ENCODE results near the gene CBX3. TPM values are rescaled to one million over a fixed set of nuclear protein-coding genes. Genes with fewer than 3 reads are reported as not detected.
"Not testable (repeated sequence)": the region's sequence is repeated elsewhere in the genome, so short reads cannot be mapped to it uniquely, and the experiment has no call there.

The CBX3 gene
- polyA plus RNA-seq, 1 experiment, result 174 TPM

DNA sequence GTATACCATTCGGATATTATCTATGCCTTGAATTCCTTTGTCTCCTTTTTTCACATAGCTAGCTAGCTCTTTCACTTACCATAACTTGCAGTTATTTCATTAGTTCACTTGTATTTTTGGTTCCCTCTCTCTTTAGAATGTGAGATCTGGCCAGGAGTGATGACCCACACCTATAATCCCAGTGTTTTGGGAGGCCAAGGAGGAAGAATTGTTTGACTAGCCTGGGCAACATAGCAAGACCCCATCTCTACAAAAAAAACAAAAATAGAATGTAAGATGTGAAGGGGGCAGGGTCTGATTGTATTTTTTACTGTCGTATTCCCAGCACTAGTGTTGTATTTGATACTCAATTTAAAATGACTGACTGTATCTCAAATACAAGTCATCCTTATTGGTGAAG lies 29.9 kb upstream of the CBX3 start:
- no peak for DNase-seq (ENCODE audit: low read depth, low spot score)
- H3K4me3 ChIP-seq (ENCODE audit: low read depth, low read length), result no peak overlapping the region
- TF ChIP-seq, protein P1, sequence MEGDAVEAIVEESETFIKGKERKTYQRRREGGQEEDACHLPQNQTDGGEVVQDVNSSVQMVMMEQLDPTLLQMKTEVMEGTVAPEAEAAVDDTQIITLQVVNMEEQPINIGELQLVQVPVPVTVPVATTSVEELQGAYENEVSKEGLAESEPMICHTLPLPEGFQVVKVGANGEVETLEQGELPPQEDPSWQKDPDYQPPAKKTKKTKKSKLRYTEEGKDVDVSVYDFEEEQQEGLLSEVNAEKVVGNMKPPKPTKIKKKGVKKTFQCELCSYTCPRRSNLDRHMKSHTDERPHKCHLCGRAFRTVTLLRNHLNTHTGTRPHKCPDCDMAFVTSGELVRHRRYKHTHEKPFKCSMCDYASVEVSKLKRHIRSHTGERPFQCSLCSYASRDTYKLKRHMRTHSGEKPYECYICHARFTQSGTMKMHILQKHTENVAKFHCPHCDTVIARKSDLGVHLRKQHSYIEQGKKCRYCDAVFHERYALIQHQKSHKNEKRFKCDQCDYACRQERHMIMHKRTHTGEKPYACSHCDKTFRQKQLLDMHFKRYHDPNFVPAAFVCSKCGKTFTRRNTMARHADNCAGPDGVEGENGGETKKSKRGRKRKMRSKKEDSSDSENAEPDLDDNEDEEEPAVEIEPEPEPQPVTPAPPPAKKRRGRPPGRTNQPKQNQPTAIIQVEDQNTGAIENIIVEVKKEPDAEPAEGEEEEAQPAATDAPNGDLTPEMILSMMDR (IDR thresholded peaks at IDR 0.05; ENCODE audit: low read depth, low read length), result no peak
- no peak overlapping the region for H3K27ac ChIP-seq (ENCODE audit: low read depth, low read length)
- no peaks in the 10 kb centered on the region for H3K9me3 ChIP-seq (ENCODE audit: control insufficient read depth, insufficient read depth, low read length)
- POLR2A ChIA-PET, result interaction anchor here (1.0 kb wide), 1 partner anchor 23 kb away, joined by 5 read pairs; no protein-coding TSS in a partner anchor
- no peaks in the 10 kb centered on the region for H3K27me3 ChIP-seq (ENCODE audit: control insufficient read depth, insufficient read depth, low read length)
- CTCF ChIA-PET, result interaction anchor here (0.8 kb wide), 1 partner anchor 16 kb away, joined by 3 read pairs; no protein-coding TSS in a partner anchor

DNA sequence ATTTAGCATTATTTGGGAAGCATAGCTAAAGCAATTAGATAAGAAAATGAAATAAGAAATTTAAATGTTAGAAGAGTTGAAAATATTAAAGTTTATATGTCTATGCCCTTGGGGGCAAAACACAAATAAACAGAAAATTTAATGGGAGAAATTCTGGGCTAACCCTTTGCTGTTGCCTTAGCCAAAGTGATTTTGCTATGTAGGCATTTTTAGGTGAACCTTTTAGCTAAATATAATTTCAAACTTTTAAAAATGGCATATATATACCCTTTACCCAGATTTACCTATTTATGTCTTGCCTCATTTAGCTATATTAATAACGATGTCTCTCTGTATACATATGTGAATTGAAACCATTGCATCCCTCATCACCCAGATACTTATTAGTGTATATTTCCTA lies 29.5 kb upstream of the CBX3 start:
- Histone ChIP-seq H3K4me3 (ENCODE audit: low read depth, low read length) (no peak overlapping the region), H3K27me3 (ENCODE audit: control insufficient read depth, insufficient read depth, low read length) (no peaks in the 10 kb centered on the region), H3K9me3 (ENCODE audit: control insufficient read depth, insufficient read depth, low read length) (no peaks in the 10 kb centered on the region), H3K27ac (ENCODE audit: low read depth, low read length) (no peak overlapping the region)
- DNase-seq (ENCODE audit: low read depth, low spot score), result no peak
- ChIA-PET CTCF (interaction anchor here (0.8 kb wide), 1 partner anchor 17 kb away, joined by 3 read pairs; no protein-coding TSS in a partner anchor), POLR2A (interaction anchor here (1.0 kb wide), 1 partner anchor 23 kb away, joined by 5 read pairs; no protein-coding TSS in a partner anchor)
- TF ChIP-seq, protein P1 (IDR thresholded peaks at IDR 0.05; ENCODE audit: low read depth, low read length), result no peak

DNA sequence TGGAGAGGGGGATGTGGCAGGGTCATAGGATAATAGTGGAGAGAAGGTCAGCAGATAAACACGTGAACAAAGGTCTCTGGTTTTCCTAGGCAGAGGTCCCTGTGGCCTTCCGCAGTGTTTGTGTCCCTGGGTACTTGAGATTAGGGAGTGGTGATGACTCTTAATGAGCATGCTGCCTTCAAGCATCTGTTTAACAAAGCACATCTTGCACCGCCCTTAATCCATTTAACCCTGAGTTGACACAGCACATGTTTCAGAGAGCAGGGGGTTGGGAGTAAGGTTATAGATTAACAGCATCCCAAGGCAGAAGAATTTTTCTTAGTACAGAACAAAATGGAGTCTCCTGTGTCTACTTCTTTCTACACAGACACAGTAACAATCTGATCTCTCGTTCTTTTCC lies 25.6 kb upstream of the CBX3 start:
- CTCF ChIA-PET, result not testable (repeated sequence)

DNA sequence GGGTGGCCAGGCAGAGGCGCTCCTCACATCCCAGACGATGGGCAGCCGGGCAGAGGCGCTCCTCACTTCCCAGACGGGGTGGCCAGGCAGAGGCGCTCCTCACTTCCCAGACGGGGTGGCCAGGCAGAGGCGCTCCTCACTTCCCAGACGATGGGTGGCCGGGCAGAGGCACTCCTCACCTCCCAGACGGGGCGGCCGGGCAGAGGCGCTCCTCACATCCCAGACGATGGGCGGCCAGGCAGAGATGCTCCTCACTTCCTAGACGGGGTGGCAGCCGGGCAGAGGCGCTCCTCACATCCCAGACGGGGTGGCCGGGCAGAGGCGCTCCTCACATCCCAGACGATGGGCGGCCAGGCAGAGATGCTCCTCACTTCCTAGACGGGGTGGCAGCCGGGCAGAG lies 24.8 kb upstream of the CBX3 start:
- H3K4me3 ChIP-seq (ENCODE audit: low read depth, low read length); H3K9me3 ChIP-seq (ENCODE audit: control insufficient read depth, insufficient read depth, low read length); CTCF ChIA-PET; H3K27ac ChIP-seq (ENCODE audit: low read depth, low read length); H3K27me3 ChIP-seq (ENCODE audit: control insufficient read depth, insufficient read depth, low read length); POLR2A ChIA-PET; DNase-seq (ENCODE audit: low read depth, low spot score): not testable (repeated sequence)

More for the DNA sequence above, 25.6 kb upstream of the CBX3 start:
- H3K27ac ChIP-seq (ENCODE audit: low read depth, low read length); H3K9me3 ChIP-seq (ENCODE audit: control insufficient read depth, insufficient read depth, low read length); H3K27me3 ChIP-seq (ENCODE audit: control insufficient read depth, insufficient read depth, low read length); POLR2A ChIA-PET; H3K4me3 ChIP-seq (ENCODE audit: low read depth, low read length); DNase-seq (ENCODE audit: low read depth, low spot score): not testable (repeated sequence)

DNA sequence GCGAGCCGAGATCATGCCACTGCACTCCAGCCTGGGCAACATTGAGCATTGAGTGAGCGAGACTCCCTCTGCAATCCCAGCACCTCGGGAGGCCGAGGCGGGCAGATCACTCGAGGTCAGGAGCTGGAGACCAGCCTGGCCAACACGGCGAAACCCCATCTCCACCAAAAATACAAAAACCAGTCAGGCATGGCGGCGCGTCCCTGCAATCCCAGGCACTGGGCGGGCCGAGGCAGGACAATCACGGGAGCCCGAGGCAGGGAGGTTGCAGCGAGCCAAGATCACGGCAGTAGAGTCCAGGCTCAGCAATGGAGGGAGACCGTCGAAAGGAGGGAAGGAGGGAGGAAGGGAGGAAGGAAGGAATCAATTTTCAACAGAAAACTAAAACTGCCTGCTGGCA lies 24.3 kb upstream of the CBX3 start:
- H3K9me3 ChIP-seq (ENCODE audit: control insufficient read depth, insufficient read depth, low read length); H3K4me3 ChIP-seq (ENCODE audit: low read depth, low read length); DNase-seq (ENCODE audit: low read depth, low spot score); H3K27me3 ChIP-seq (ENCODE audit: control insufficient read depth, insufficient read depth, low read length); H3K27ac ChIP-seq (ENCODE audit: low read depth, low read length); CTCF ChIA-PET; POLR2A ChIA-PET: not testable (repeated sequence)

DNA sequence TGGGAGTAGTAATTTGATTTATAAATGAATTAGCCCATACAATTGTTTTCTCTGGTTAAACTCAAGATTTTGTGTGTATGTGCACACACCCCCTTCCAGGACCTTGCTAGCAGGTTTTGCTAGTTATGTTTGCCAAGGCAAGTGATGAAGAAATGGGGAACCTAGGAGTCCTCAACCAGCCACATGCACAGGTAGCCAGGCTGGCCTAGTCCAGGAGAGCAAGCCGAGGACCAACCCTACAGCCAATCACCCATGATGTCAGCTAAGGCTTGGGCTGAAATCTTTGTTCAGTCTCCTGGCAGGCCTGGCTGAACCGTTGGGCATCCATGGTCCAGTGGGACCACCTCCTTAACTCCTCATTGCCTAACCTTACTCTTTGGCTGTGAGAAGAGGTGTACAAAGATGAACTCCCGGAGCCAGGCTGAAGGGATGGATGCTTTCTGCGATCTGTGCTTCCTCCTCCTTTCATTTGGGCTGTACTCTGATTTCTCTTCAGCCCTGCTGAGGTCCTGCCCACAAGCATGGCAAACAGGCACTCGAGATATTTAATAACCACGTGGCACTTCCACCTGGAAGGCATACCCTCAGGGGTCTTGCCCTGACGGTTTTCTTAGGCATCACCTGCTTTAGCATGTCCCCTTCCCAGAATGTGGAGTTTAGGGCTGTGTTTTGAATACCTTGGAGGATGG lies 23.1 kb upstream of the CBX3 start:
- Histone ChIP-seq H3K27ac (ENCODE audit: low read depth, low read length) (no peak overlapping the region), H3K4me3 (ENCODE audit: low read depth, low read length) (no peak overlapping the region), H3K27me3 (ENCODE audit: control insufficient read depth, insufficient read depth, low read length) (no peaks in the 10 kb centered on the region), H3K9me3 (ENCODE audit: control insufficient read depth, insufficient read depth, low read length) (no peaks in the 10 kb centered on the region)
- DNase-seq (ENCODE audit: low read depth, low spot score), result no peak
- ChIA-PET POLR2A (interaction anchor here (2.2 kb wide), 1 partner anchor 22 kb away, joined by 11 read pairs; the partner anchor contains the start of genes CBX3 and HNRNPA2B1), CTCF (no interaction called here)
- TF ChIP-seq, protein P1 (IDR thresholded peaks at IDR 0.05; ENCODE audit: low read depth, low read length), result no peak
